ENCODE data around the gene UHRF1. TPM values are rescaled to one million over a fixed set of nuclear protein-coding genes. Genes with fewer than 3 reads are reported as not detected.

UHRF1 gene
- total RNA-seq, 1 experiment from 2014 or later, result 109 TPM

DNA sequence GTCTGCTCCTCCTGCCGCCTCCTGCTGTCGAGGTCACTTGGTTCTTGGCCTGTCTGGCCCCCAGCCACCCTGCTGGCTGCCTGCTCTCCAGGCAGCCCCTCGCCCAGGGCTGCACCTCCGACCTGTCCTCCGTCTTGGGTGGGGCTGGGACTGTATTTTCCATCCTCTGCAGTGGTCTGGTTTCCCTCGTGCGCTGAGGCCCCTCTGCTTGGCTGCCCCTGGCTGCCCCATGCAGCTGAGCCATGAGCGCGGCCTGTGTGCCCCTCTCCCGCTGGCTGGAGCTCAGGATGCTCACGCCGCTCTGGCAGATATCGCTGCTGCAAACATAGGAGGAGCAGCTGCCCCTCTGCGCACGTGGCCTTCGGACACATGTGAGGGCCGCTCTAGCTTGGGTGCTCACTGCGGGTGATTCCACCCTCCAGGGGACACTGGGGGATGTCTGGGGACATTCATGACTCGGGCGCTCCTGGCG lies 14.0 kb downstream of the UHRF1 start:
- TF ChIP-seq POLR2A (IDR thresholded peaks at IDR 0.05; ENCODE audit: borderline replicate concordance, extremely low read depth, insufficient read depth, insufficient read length), result no peak
- no peak for TF ChIP-seq TCF7L2 (IDR thresholded peaks at IDR 0.05; ENCODE audit: borderline replicate concordance, extremely low read depth, insufficient read depth, insufficient read length)
- Histone ChIP-seq H3K27me3 (ENCODE audit: insufficient read depth, low read length) (no peaks in the 10 kb centered on the region), H3K36me3 (ENCODE audit: control insufficient read depth in 1 of 2, insufficient read depth in 2 of 2, low read length in 2 of 2) (peaks cover 6 to 19% of the 10 kb centered on the region in 2 experiments; a peak in 2 of 4 replicates), H3K79me2 (ENCODE audit: insufficient read depth, low read length) (peaks cover 98% of the 10 kb centered on the region), H3K9me3 (ENCODE audit: control insufficient read depth in 1 of 2, insufficient read depth in 1 of 2, low read depth in 1 of 2, low read length in 2 of 2) (no peaks in the 10 kb centered on the region), H3K4me1 (ENCODE audit: control insufficient read depth in 1 of 2, insufficient read depth in 2 of 2, low read length in 2 of 2) (peaks cover 7 to 18% of the 10 kb centered on the region in 2 experiments), H3K9me2 (ENCODE audit: insufficient read depth) (no peaks in the 10 kb centered on the region), H3K4me2 (ENCODE audit: low read length) (no peak overlapping the region), H3K9ac (ENCODE audit: low read length) (no peak overlapping the region), H3K27ac (ENCODE audit: low read depth, low read length) (peak overlapping the region; percentile 38; the same call in 1 of the 2 replicates), H4K20me1 (ENCODE audit: insufficient read depth) (no peaks in the 10 kb centered on the region; the same call in 1 of the 2 replicates), H3K4me3 (replicated peaks in 1 of 2; ENCODE audit: low read depth in 1 of 2, low read length in 2 of 2) (no peak overlapping the region), H2AFZ (ENCODE audit: low read depth, low read length, poor library complexity, severe bottlenecking) (no peak overlapping the region)
- no peak for ATAC-seq
- RAD21 ChIA-PET (ENCODE audit: low non-redundant PET in 1 of 2, low total read pairs in 2 of 2, uncharacterized antibody in 2 of 2, unreplicated experiment in 2 of 2), result interaction anchor here in 1 of 2 experiments (0.6 kb wide), 1 partner anchor 12 kb away, joined by 3 read pairs; no protein-coding TSS in a partner anchor
- DNase-seq (ENCODE audit: low read depth, low spot score), result no peak
- BruUV-seq (replicated peaks), result no TSS peak
- POLR2A ChIA-PET, result no interaction called here
- intact Hi-C loops (cut with micrococcal nuclease), result no loop called here
- CTCF ChIA-PET, result no interaction called here

DNA sequence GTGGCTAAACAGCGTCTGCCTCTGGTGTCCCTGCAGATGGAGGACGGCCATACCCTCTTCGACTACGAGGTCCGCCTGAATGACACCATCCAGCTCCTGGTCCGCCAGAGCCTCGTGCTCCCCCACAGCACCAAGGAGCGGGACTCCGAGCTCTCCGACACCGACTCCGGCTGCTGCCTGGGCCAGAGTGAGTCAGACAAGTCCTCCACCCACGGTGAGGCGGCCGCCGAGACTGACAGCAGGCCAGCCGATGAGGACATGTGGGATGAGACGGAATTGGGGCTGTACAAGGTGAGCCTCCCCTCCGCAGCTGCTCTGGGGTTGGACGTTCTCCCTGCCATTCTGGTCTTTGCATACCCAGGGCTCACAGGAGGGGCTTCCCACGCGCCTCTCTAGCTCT lies 19.9 kb downstream of the UHRF1 start:
- Histone ChIP-seq H3K9me3 (ENCODE audit: control insufficient read depth in 1 of 2, insufficient read depth in 1 of 2, low read depth in 1 of 2, low read length in 2 of 2) (no peaks in the 10 kb centered on the region), H3K27ac (ENCODE audit: low read depth, low read length) (no peak overlapping the region), H3K79me2 (ENCODE audit: insufficient read depth, low read length) (peaks cover 84% of the 10 kb centered on the region), H3K4me1 (ENCODE audit: control insufficient read depth in 1 of 2, insufficient read depth in 2 of 2, low read length in 2 of 2) (peaks cover 7 to 22% of the 10 kb centered on the region in 2 experiments), H3K9me2 (ENCODE audit: insufficient read depth) (no peaks in the 10 kb centered on the region), H3K4me2 (ENCODE audit: low read length) (no peak overlapping the region), H3K4me3 (replicated peaks in 1 of 2; ENCODE audit: low read depth in 1 of 2, low read length in 2 of 2) (no peak overlapping the region), H4K20me1 (ENCODE audit: insufficient read depth) (peaks cover 4% of the 10 kb centered on the region; the same call in 1 of the 2 replicates), H3K27me3 (ENCODE audit: insufficient read depth, low read length) (no peaks in the 10 kb centered on the region), H3K36me3 (ENCODE audit: control insufficient read depth in 1 of 2, insufficient read depth in 2 of 2, low read length in 2 of 2) (peaks cover 23 to 27% of the 10 kb centered on the region in 2 experiments), H2AFZ (ENCODE audit: low read depth, low read length, poor library complexity, severe bottlenecking) (no peak overlapping the region), H3K9ac (ENCODE audit: low read length) (no peak overlapping the region)
- no TSS peak for BruUV-seq (replicated peaks)
- POLR2A ChIA-PET, result no interaction called here
- DNase-seq (ENCODE audit: low read depth, low spot score) (no peak), ATAC-seq (no peak)
- CTCF ChIA-PET, result interaction anchor here (0.9 kb wide), 1 partner anchor 14 kb away, joined by 3 read pairs; no protein-coding TSS in a partner anchor
- no peak for TF ChIP-seq CEBPB (IDR thresholded peaks at IDR 0.05; ENCODE audit: low read depth)
- no peak for TF ChIP-seq POLR2A (IDR thresholded peaks at IDR 0.05; ENCODE audit: borderline replicate concordance, extremely low read depth, insufficient read depth, insufficient read length)
- TF ChIP-seq EGR1 (IDR thresholded peaks at IDR 0.05; ENCODE audit: low read depth), result no peak
- TF ChIP-seq, protein P1, sequence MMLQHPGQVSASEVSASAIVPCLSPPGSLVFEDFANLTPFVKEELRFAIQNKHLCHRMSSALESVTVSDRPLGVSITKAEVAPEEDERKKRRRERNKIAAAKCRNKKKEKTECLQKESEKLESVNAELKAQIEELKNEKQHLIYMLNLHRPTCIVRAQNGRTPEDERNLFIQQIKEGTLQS (IDR thresholded peaks at IDR 0.05), result no peak
- TF ChIP-seq RAD21 (IDR thresholded peaks at IDR 0.05; ENCODE audit: low read depth), result no peak
- TF ChIP-seq, protein P2, sequence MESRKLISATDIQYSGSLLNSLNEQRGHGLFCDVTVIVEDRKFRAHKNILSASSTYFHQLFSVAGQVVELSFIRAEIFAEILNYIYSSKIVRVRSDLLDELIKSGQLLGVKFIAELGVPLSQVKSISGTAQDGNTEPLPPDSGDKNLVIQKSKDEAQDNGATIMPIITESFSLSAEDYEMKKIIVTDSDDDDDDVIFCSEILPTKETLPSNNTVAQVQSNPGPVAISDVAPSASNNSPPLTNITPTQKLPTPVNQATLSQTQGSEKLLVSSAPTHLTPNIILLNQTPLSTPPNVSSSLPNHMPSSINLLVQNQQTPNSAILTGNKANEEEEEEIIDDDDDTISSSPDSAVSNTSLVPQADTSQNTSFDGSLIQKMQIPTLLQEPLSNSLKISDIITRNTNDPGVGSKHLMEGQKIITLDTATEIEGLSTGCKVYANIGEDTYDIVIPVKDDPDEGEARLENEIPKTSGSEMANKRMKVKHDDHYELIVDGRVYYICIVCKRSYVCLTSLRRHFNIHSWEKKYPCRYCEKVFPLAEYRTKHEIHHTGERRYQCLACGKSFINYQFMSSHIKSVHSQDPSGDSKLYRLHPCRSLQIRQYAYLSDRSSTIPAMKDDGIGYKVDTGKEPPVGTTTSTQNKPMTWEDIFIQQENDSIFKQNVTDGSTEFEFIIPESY (IDR thresholded peaks at IDR 0.05; ENCODE audit: extremely low read depth, insufficient replicate concordance, low read length), result no peak
- TF ChIP-seq YY1 (IDR thresholded peaks at IDR 0.05; ENCODE audit: extremely low read depth, insufficient replicate concordance, low read depth, low read length), result no peak
- no peak for TF ChIP-seq CBX3 (IDR thresholded peaks at IDR 0.05; ENCODE audit: low read depth)
- no peak for TF ChIP-seq SP1 (IDR thresholded peaks at IDR 0.05; ENCODE audit: low read depth)
- TF ChIP-seq JUND (IDR thresholded peaks at IDR 0.05), result no peak
- no peak for TF ChIP-seq EZH2phosphoT487 (IDR thresholded peaks at IDR 0.05; ENCODE audit: borderline replicate concordance)
- no peak for TF ChIP-seq FOSL1 (IDR thresholded peaks at IDR 0.05; ENCODE audit: low read depth)
- TF ChIP-seq TCF7L2 (IDR thresholded peaks at IDR 0.05; ENCODE audit: borderline replicate concordance, extremely low read depth, insufficient read depth, insufficient read length), result no peak
- TF ChIP-seq POLR2AphosphoS5 (IDR thresholded peaks at IDR 0.05; ENCODE audit: low read depth, low read length), result no peak
- intact Hi-C loops (cut with micrococcal nuclease), result no loop called here
- RAD21 ChIA-PET (ENCODE audit: low non-redundant PET in 1 of 2, low total read pairs in 2 of 2, uncharacterized antibody in 2 of 2, unreplicated experiment in 2 of 2), result no interaction called here
